PC-9 (cell line): ENCODE measurements around the gene COL5A1.

Experiments
- EZH2 ChIP-seq: fragments of 200-600 bp; sonication (generic); IDR thresholded peaks from 2 replicates; pipeline ENCODE4 v1.8.0; 2017; ENCODE audit warnings: antibody characterized with exemption, low read depth
- TF ChIP-seq, protein P1 (sequence below): fragments of 200-600 bp; sonication (generic); conservative IDR thresholded peaks from 2 replicates; pipeline ENCODE4 v1.6.1; 2017; ENCODE audit warnings: mixed run types, antibody characterized with exemption, mild to moderate bottlenecking, moderate library complexity

DNA sequence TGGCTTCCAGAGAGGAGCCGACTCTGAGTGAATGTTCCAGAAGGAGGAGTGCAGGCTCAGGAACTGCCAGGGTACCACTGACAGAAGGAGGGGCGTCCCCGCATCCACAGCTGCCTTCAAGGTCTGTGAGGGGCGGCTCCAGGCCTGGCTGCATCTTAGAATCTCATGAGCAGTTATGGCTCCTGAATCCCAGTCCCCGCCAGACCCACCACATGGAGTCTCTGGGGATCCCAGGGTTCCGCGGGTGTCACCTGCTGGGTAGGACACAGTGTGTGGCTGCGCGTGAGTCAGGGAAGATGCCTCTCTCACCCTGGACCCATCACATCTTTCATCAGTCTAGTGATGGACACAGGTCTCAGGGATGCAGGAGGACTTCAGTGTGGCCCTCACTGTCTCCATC lies 79.2 kb downstream of the COL5A1 start:
- TF ChIP-seq, protein P1, sequence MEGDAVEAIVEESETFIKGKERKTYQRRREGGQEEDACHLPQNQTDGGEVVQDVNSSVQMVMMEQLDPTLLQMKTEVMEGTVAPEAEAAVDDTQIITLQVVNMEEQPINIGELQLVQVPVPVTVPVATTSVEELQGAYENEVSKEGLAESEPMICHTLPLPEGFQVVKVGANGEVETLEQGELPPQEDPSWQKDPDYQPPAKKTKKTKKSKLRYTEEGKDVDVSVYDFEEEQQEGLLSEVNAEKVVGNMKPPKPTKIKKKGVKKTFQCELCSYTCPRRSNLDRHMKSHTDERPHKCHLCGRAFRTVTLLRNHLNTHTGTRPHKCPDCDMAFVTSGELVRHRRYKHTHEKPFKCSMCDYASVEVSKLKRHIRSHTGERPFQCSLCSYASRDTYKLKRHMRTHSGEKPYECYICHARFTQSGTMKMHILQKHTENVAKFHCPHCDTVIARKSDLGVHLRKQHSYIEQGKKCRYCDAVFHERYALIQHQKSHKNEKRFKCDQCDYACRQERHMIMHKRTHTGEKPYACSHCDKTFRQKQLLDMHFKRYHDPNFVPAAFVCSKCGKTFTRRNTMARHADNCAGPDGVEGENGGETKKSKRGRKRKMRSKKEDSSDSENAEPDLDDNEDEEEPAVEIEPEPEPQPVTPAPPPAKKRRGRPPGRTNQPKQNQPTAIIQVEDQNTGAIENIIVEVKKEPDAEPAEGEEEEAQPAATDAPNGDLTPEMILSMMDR = no peak
- TF ChIP-seq EZH2 = no peak
